ENCODE measurements around the gene PTPRT.

- TF ChIP-seq POLR2A (IDR thresholded peaks at IDR 0.05; ENCODE audit: insufficient read depth in 1 of 2, low read depth in 2 of 2, low read length in 2 of 2) (no peak), BRCA1 (CRISPR knock-in tag; IDR thresholded peaks at IDR 0.05) (no peak), ATF3 (CRISPR knock-in tag; IDR thresholded peaks at IDR 0.05) (no peak), PRDM15 (CRISPR knock-in tag; IDR thresholded peaks at IDR 0.05) (no peak), MTA1 (CRISPR knock-in tag; IDR thresholded peaks at IDR 0.05; ENCODE audit: borderline replicate concordance) (no peak), ZBTB42 (CRISPR knock-in tag; IDR thresholded peaks at IDR 0.05) (no peak), ZZZ3 (CRISPR knock-in tag; IDR thresholded peaks at IDR 0.05; ENCODE audit: borderline replicate concordance) (no peak), UBTF (CRISPR knock-in tag; IDR thresholded peaks at IDR 0.05) (no peak)
Measured at GRCh38 chr20:43165611-43166010, 24.1 kb downstream of the PTPRT start.
